Activated T-helper 1 cell treated with Interleukin-2 at 50 U/mL for 16 hours (primary cell): Measurements from ENCODE around the gene PRMT6.

Experiments
- DNase-seq: peaks from one replicate; pipeline ENCODE4 v3.0.0-alpha.2; 2020; ENCODE audit warnings: low read depth

Gene PRMT6

DNA sequence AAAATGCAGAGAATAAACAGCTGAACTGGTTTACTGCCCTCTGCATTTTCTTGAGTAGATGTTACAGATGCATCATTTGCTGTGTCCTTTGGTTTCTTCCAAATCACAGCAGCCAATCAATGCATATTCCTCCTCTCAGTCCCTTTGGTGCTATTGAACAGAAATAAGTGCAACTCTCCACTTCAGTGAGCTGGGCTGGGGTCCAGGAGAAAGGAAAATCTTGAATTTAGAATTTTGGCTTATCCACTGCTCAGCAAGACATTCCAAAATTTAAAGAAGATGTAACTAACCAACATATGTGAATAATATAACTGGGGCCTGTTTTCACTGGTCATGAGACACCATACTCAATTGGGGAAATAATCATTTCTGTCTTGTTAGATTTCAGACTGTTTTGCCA lies 39.2 kb downstream of the PRMT6 start:
- no peak for DNase-seq

DNA sequence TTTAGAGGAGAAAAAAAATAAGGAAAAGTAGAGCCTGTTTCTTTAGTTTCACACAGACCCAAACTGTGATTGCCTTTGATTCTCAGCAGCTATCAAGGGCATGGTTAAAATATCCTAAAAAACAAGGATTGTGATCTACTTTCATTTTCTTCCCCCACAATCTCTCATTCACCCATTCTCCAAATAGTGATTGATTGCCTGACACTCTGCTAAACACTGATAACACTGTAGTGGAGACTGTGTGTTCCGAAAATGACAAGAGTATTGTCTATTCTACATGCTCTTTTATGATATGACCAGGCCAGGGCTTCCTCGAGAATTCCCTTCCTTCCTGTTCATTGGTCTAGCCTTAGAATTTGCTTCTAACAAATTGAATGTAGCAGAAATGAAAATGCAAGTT lies 40.2 kb downstream of the PRMT6 start:
- no peak for DNase-seq

- DNase-seq, result no peak
Observed at GRCh38 chr1:107098961-107099360, 42.5 kb downstream of the PRMT6 start.

- no peak for DNase-seq
Observed at GRCh38 chr1:107100331-107100984, 44.0 kb downstream of the PRMT6 start.

- no peak for DNase-seq
Observed at GRCh38 chr1:107105914-107106313, 49.4 kb downstream of the PRMT6 start.
